Activated CD4-positive, alpha-beta T cell treated with anti-CD3 and anti-CD28 coated beads, Interleukin-2, amount 50 U/mL, for 24 hours (primary cell): ENCODE data around the gene NEDD4.
A peak's percentile ranks its signal among the peaks of the same experiment; 100 is the strongest.
"Not testable (repeated sequence)": the region's sequence is repeated elsewhere in the genome, so short reads cannot be mapped to it uniquely, and the experiment has no call there.

ENCODE experiments used
- DNase-seq, 2 donors: peaks; one replicate each; pipeline ENCODE4 v3.0.0-alpha.2; 2020; ENCODE audit warnings: low read depth in 1 of 2, low spot score in 1 of 2

The NEDD4 gene

GRCh38 chr15:55993111-55993803 lies at the start of gene NEDD4:
TSS of gene NEDD4 (minus strand) at chr15:55993612. CDS start at chr15:55993555, 57 bp downstream.
- peak; percentile 53 to 59 for DNase-seq

- DNase-seq: no peak
These were observed 49.1 kb upstream of the NEDD4 start for GRCh38 chr15:56042498-56042897.

GRCh38 chr15:56042031-56042430 lies 48.6 kb upstream of the NEDD4 start:
- no peak for DNase-seq

GRCh38 chr15:56040081-56041035 lies 46.9 kb upstream of the NEDD4 start:
- no peak for DNase-seq

- DNase-seq: no peak
These were observed 45.3 kb upstream of the NEDD4 start for GRCh38 chr15:56038707-56039106.

- peak in 1 of 2 donors; percentile 24 for DNase-seq
These were observed 44.6 kb upstream of the NEDD4 start for GRCh38 chr15:56038015-56038414.

GRCh38 chr15:56036546-56037067 lies 43.2 kb upstream of the NEDD4 start:
- DNase-seq: no peak

- DNase-seq: no peak
These were observed 41.8 kb upstream of the NEDD4 start for GRCh38 chr15:56035166-56035565.

GRCh38 chr15:56034514-56034913 lies 41.1 kb upstream of the NEDD4 start:
- DNase-seq: no peak

- no peak for DNase-seq
These were observed 39.0 kb upstream of the NEDD4 start for GRCh38 chr15:56032373-56032772.

GRCh38 chr15:56031836-56032235 lies 38.4 kb upstream of the NEDD4 start:
- no peak for DNase-seq

- DNase-seq: no peak
These were observed 38.0 kb upstream of the NEDD4 start for GRCh38 chr15:56031402-56031801.

- no peak for DNase-seq
These were observed 35.0 kb upstream of the NEDD4 start for GRCh38 chr15:56028430-56028829.

- not testable (repeated sequence) for DNase-seq
These were observed 29.7 kb upstream of the NEDD4 start for GRCh38 chr15:56023160-56023559.

- no peak for DNase-seq
These were observed 26.5 kb upstream of the NEDD4 start for GRCh38 chr15:56019819-56020486.

- DNase-seq: no peak
These were observed 25.8 kb upstream of the NEDD4 start for GRCh38 chr15:56019060-56019793.

- DNase-seq: no peak
These were observed 24.5 kb upstream of the NEDD4 start for GRCh38 chr15:56017920-56018319.

- no peak for DNase-seq
These were observed 24.1 kb upstream of the NEDD4 start for GRCh38 chr15:56017511-56017910.

GRCh38 chr15:56016281-56016680 lies 22.9 kb upstream of the NEDD4 start:
- DNase-seq: no peak

- no peak for DNase-seq
These were observed 21.3 kb upstream of the NEDD4 start for GRCh38 chr15:56014677-56015076.

GRCh38 chr15:56007053-56007452 lies 13.6 kb upstream of the NEDD4 start:
- DNase-seq: not testable (repeated sequence)
